Measurements from ENCODE around the gene ERICH6. TPM values are rescaled to one million over a fixed set of nuclear protein-coding genes. Genes with fewer than 3 reads are reported as not detected.

ERICH6 gene
- total RNA-seq, 2 experiments from 2014 or later: not detected

DNA sequence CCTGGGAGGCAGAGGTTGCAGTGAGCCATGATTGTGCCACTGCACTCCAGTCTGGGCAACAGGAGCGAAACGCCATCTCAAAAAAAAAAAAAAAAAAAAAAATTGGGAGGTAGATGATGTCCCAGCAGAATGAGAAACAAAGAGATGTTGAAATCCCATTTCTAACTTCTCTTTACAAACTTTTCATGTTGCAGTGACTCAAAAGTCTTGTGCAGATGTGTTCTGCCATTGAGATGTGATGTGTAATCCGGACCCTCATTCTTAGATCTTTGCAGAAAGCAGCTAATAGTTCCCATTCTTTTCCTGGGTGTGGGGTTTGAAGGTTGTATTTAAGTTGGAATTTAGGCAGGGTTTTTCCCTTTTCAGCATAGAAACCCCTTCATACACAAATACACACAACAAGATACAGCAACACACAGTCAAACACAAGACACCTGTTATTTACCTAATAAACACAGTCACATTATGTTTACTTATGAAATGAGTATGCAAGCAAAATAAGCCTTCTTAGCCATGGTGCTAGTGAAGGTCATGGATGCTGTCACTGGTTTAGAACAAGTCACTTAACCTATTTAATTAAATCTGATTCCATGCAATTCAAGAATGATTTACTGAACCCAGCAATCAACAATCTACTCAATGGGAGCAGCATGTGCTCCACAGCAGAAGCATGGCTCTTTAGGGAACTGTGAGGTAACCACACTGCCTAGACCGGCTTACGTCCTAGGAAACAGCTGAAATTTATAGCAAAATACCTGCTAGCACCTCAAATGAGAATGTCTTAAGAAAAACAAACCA, 44.4 kb upstream of the ERICH6 start:
- DNase-seq: no peak
- Mint-ChIP-seq H3K9me3 (no peaks in the 10 kb centered on the region), H3K4me3 (no peak overlapping the region), H3K27me3 (no peaks in the 10 kb centered on the region), H3K27ac (peak overlapping the region; percentile 59), H3K4me1 (ENCODE audit: low read depth) (peaks cover 89% of the 10 kb centered on the region), H3K36me3 (ENCODE audit: low read depth) (peaks cover 89% of the 10 kb centered on the region)
- ChIA-PET POLR2A (interaction anchor here (0.8 to 1.9 kb wide), 3 partner anchors 9 to 17 kb away, joined by 3 to 5 read pairs (median 4); no protein-coding TSS in a partner anchor), CTCF (no interaction called here)
- ATAC-seq: no peak
- TF ChIP-seq, protein P1, sequence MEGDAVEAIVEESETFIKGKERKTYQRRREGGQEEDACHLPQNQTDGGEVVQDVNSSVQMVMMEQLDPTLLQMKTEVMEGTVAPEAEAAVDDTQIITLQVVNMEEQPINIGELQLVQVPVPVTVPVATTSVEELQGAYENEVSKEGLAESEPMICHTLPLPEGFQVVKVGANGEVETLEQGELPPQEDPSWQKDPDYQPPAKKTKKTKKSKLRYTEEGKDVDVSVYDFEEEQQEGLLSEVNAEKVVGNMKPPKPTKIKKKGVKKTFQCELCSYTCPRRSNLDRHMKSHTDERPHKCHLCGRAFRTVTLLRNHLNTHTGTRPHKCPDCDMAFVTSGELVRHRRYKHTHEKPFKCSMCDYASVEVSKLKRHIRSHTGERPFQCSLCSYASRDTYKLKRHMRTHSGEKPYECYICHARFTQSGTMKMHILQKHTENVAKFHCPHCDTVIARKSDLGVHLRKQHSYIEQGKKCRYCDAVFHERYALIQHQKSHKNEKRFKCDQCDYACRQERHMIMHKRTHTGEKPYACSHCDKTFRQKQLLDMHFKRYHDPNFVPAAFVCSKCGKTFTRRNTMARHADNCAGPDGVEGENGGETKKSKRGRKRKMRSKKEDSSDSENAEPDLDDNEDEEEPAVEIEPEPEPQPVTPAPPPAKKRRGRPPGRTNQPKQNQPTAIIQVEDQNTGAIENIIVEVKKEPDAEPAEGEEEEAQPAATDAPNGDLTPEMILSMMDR (IDR thresholded peaks at IDR 0.05): no peak
- intact Hi-C loops (cut with micrococcal nuclease): no loop called here

DNA sequence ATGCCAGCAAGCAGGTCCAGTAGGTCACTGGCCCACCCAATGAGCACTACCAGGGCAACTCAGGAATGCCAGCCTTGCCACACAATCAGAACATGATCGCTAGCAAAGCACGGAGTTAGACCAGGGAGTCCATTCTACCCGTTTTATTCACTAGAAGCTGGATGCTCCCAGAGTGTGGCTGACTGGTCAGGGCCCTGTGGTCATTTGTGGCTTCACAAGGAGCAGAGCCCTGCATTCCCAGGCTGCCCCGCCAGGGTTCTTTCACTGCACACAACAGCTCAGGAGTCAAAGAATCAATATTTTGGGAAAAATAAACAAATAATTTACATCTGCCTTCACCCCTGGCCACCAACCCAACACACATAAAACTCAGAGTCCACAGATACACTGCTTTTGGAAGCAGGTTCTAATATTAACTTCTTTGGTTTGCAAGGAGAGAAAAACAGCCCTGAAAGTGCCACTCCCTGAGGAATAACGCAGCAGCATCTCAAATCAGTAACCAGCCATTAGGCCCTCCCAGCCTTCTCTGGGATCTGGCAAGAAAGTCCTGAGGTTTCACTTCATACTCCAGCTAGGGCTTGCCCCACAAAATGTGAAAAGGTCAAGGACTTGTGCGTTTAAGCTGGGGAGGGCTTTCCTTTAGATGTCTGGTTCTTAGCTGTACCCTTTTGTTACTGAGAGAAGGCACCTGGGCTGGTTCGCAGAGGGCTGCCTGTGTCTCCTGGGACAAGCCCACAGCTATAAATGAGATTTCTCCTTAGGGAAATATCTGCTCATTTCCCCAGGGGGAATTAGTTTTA, 43.3 kb upstream of the ERICH6 start:
- DNase-seq: no peak
- ChIA-PET CTCF (interaction anchor here (0.7 to 0.9 kb wide), 2 partner anchors 15 to 25 kb away, joined by 3 read pairs; no protein-coding TSS in a partner anchor), POLR2A (interaction anchor here (1.0 to 2.1 kb wide), 4 partner anchors 10 to 38 kb away, joined by 3 to 10 read pairs (median 4); no protein-coding TSS in a partner anchor)
- no peak for ATAC-seq
- H3K9me3 Mint-ChIP-seq: no peaks in the 10 kb centered on the region
- TF ChIP-seq, protein P1 (IDR thresholded peaks at IDR 0.05): no peak
- peaks cover 89% of the 10 kb centered on the region for H3K4me1 Mint-ChIP-seq (ENCODE audit: low read depth)
- H3K36me3 Mint-ChIP-seq (ENCODE audit: low read depth): peaks cover 88% of the 10 kb centered on the region
- H3K27me3 Mint-ChIP-seq: no peaks in the 10 kb centered on the region
- H3K27ac Mint-ChIP-seq: peak overlapping the region; percentile 67
- intact Hi-C loops (cut with micrococcal nuclease): no loop called here
- H3K4me3 Mint-ChIP-seq: no peak overlapping the region

DNA sequence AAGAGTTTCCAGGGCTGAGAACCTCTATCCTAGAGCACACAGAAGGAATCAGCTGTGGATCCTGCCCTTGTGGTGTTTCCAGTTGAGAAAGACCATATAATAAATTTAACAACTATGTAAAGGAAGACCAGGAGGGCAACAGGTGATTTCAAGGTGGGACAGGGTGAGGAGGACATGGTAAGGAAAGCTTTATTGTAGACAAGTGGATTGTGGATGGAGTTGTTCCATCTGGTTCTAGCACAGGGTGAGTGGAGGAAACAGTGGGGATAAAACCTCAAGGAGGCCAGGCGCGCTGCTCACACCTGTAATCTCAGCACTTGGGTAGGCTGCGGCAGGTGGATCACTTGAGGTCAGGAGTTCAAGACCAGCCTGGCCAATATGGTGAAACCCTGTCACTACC, 42.1 kb upstream of the ERICH6 start:
- Mint-ChIP-seq H3K36me3 (ENCODE audit: low read depth) (peaks cover 88% of the 10 kb centered on the region), H3K27ac (peak overlapping the region; percentile 78), H3K27me3 (no peaks in the 10 kb centered on the region), H3K4me1 (ENCODE audit: low read depth) (peaks cover 89% of the 10 kb centered on the region), H3K4me3 (no peak overlapping the region), H3K9me3 (no peaks in the 10 kb centered on the region)
- CTCF ChIA-PET: interaction anchor here (1.2 kb wide), 1 partner anchor 42 kb away, joined by 4 read pairs; no protein-coding TSS in a partner anchor
- TF ChIP-seq, protein P1 (IDR thresholded peaks at IDR 0.05): no peak
- intact Hi-C loops (cut with micrococcal nuclease): no loop called here
- ATAC-seq: no peak
- POLR2A ChIA-PET: interaction anchor here (0.6 to 2.1 kb wide), 4 partner anchors 10 to 106 kb away, joined by 3 to 10 read pairs (median 4); no protein-coding TSS in a partner anchor
- no peak for DNase-seq

DNA sequence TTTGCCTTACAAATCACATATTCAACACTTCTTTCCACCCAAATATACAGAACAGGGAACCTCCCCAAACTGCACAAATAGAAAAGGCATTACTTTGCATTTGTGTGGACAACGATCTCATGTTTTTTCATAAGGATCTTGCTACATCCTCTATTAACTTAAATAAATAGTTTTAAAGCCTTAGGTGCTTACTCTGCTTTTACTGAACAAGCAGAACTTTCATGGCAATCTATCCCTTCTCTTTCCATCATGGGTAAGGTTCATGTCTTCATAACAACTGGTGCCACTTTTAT, 41.1 kb upstream of the ERICH6 start:
- no peak overlapping the region for H3K4me3 Mint-ChIP-seq
- intact Hi-C loops (cut with micrococcal nuclease): no loop called here
- TF ChIP-seq, protein P1 (IDR thresholded peaks at IDR 0.05): no peak
- ATAC-seq: no peak
- POLR2A ChIA-PET: interaction anchor here (0.6 kb wide), 2 partner anchors 14 to 16 kb away, joined by 3 read pairs; no protein-coding TSS in a partner anchor
- H3K4me1 Mint-ChIP-seq (ENCODE audit: low read depth): peaks cover 90% of the 10 kb centered on the region
- peak overlapping the region; percentile 78 for H3K27ac Mint-ChIP-seq
- peaks cover 88% of the 10 kb centered on the region for H3K36me3 Mint-ChIP-seq (ENCODE audit: low read depth)
- no peaks in the 10 kb centered on the region for H3K27me3 Mint-ChIP-seq
- H3K9me3 Mint-ChIP-seq: no peaks in the 10 kb centered on the region
- CTCF ChIA-PET: interaction anchor here (0.9 to 1.2 kb wide), 2 partner anchors 24 to 43 kb away, joined by 3 read pairs; no protein-coding TSS in a partner anchor
- no peak for DNase-seq
